Neural progenitor cell (in vitro differentiated cells): ENCODE data around the gene TBCA. TPM values are rescaled to one million over a fixed set of nuclear protein-coding genes. Genes with fewer than 3 reads are reported as not detected.

Experiments
- DNase-seq: peaks from one replicate; pipeline ENCODE4 v3.0.0-alpha.2; 2016; ENCODE audit warnings: low spot score
- H2AFZ ChIP-seq: fragments of 200-600 bp; sonication (generic); replicated peaks from 2 replicates; pipeline ENCODE4 v1.6.1; 2016; ENCODE audit warnings: antibody characterized with exemption
- H3F3A ChIP-seq: fragments of 200-600 bp; sonication (generic); 2 replicates; pipeline ENCODE4 v1.6.1; 2016; ENCODE audit warnings: antibody characterized with exemption, low read depth
- H3K27ac ChIP-seq: fragments of 200-600 bp; sonication (generic); 2 replicates; pipeline ENCODE4 v1.5.1; 2016; ENCODE audit warnings: mild to moderate bottlenecking
- H3K27me3 ChIP-seq: fragments of 200-600 bp; sonication (generic); 2 replicates; pipeline ENCODE4 v1.6.1; 2016; ENCODE audit warnings: mild to moderate bottlenecking, moderate library complexity
- H3K36me3 ChIP-seq: fragments of 200-600 bp; sonication (generic); 2 replicates; pipeline ENCODE4 v1.5.1; 2016
- H3K4me1 ChIP-seq: fragments of 200-600 bp; sonication (generic); 2 replicates; pipeline ENCODE4 v1.6.1; 2016; ENCODE audit warnings: mixed run types
- H3K4me2 ChIP-seq: fragments of 200-600 bp; sonication (generic); 2 replicates; pipeline ENCODE4 v1.6.1; 2016
- H3K4me3 ChIP-seq: fragments of 200-600 bp; sonication (generic); 2 replicates; pipeline ENCODE4 v1.5.1; 2016
- H3K79me2 ChIP-seq: fragments of 200-600 bp; sonication (generic); 2 replicates; pipeline ENCODE4 v1.6.1; 2016; ENCODE audit warnings: low read depth
- H3K9ac ChIP-seq: fragments of 200-600 bp; sonication (generic); 2 replicates; pipeline ENCODE4 v1.6.1; 2016
- H3K9me3 ChIP-seq: fragments of 200-600 bp; sonication (generic); 2 replicates; pipeline ENCODE4 v1.5.1; 2016; ENCODE audit warnings: low read depth
- H4K20me1 ChIP-seq: fragments of 200-600 bp; sonication (generic); 2 replicates; pipeline ENCODE4 v1.6.1; 2016; ENCODE audit warnings: low read depth
- H3K27ac Mint-ChIP-seq: 3 replicates; pipeline ENCODE4 v1.8.0; 2021; ENCODE audit warnings: mixed read lengths
- H3K27me3 Mint-ChIP-seq: 2 replicates; pipeline ENCODE4 v1.8.0; 2022; ENCODE audit warnings: low read depth, mild to moderate bottlenecking, inconsistent platforms, moderate library complexity, mixed read lengths; ENCODE audit not compliant: insufficient read depth
- H3K36me3 Mint-ChIP-seq: 3 replicates; pipeline ENCODE4 v1.8.0; 2021; ENCODE audit warnings: mixed read lengths
- H3K4me1 Mint-ChIP-seq: 3 replicates; pipeline ENCODE4 v1.8.0; 2021; ENCODE audit warnings: mixed read lengths
- H3K4me3 Mint-ChIP-seq: 3 replicates; pipeline ENCODE4 v1.8.0; 2021; ENCODE audit warnings: mild to moderate bottlenecking, moderate library complexity, mixed read lengths
- H3K9me3 Mint-ChIP-seq: 3 replicates; pipeline ENCODE4 v1.8.0; 2020; ENCODE audit warnings: mixed read lengths
- CTCF ChIP-seq: fragments of 200-600 bp; sonication (generic); IDR thresholded peaks from 2 replicates; pipeline ENCODE4 v1.5.1; 2017; ENCODE audit warnings: antibody characterized with exemption, mild to moderate bottlenecking
- EZH2 ChIP-seq: fragments of 200-600 bp; sonication (generic); IDR thresholded peaks from 2 replicates; pipeline ENCODE4 v1.6.1; 2017; ENCODE audit warnings: antibody characterized with exemption, mild to moderate bottlenecking, moderate library complexity
- EZH2phosphoT487 ChIP-seq: fragments of 200-600 bp; sonication (generic); IDR thresholded peaks from 2 replicates; pipeline ENCODE4 v1.6.1; 2017; ENCODE audit warnings: antibody characterized with exemption
- total RNA-seq: library from RNA; depleted of rRNA; stranded (reverse); fragments of >200 nt; gene quantifications from 2 replicates; pipeline ENCODE4 v1.2.3, GENCODE V29; 2015; ENCODE audit warnings: low replicate concordance

Gene TBCA
- total RNA-seq, 1 donor from 2014 or later, result 270 TPM

- Mint-ChIP-seq H3K4me1 (peaks cover 5% of the 10 kb centered on the region), H3K9me3 (peaks cover 9% of the 10 kb centered on the region), H3K27ac (no peak overlapping the region), H3K4me3 (no peak overlapping the region), H3K27me3 (no peaks in the 10 kb centered on the region), H3K36me3 (peaks cover 28% of the 10 kb centered on the region)
- Histone ChIP-seq H3K4me3 (no peak overlapping the region), H3K4me2 (no peak overlapping the region), H3K4me1 (no peaks in the 10 kb centered on the region), H3K36me3 (peaks cover 13% of the 10 kb centered on the region), H4K20me1 (no peaks in the 10 kb centered on the region), H3K9ac (no peak overlapping the region), H3F3A (no peaks in the 10 kb centered on the region), H3K27me3 (no peaks in the 10 kb centered on the region), H2AFZ (no peak overlapping the region), H3K9me3 (no peaks in the 10 kb centered on the region), H3K27ac (no peak overlapping the region), H3K79me2 (peaks cover 28% of the 10 kb centered on the region)
- no peak for DNase-seq
- TF ChIP-seq EZH2, result no peak
- TF ChIP-seq EZH2phosphoT487, result no peak
- no peak for TF ChIP-seq CTCF
Observed at GRCh38 chr5:77693913-77694312, 82.2 kb downstream of the TBCA start.

GRCh38 chr5:77683171-77683732 lies 92.9 kb downstream of the TBCA start:
- H3K27me3 Mint-ChIP-seq, result no peaks in the 10 kb centered on the region
- no peaks in the 10 kb centered on the region for H3K4me1 Mint-ChIP-seq
- no peaks in the 10 kb centered on the region for H3K9me3 Mint-ChIP-seq
- H3K4me2 ChIP-seq, result no peak overlapping the region
- H3K4me3 ChIP-seq, result no peak overlapping the region
- no peak overlapping the region for H3K27ac ChIP-seq
- no peaks in the 10 kb centered on the region for H3K27me3 ChIP-seq
- peaks cover 9% of the 10 kb centered on the region for H3F3A ChIP-seq
- TF ChIP-seq EZH2phosphoT487 (no peak), CTCF (no peak), EZH2 (no peak)
- H3K4me3 Mint-ChIP-seq, result no peak overlapping the region
- H3K36me3 ChIP-seq, result no peaks in the 10 kb centered on the region
- H3K9ac ChIP-seq, result no peak overlapping the region
- no peak overlapping the region for H2AFZ ChIP-seq
- H3K36me3 Mint-ChIP-seq, result peaks cover 9% of the 10 kb centered on the region
- H3K79me2 ChIP-seq, result no peaks in the 10 kb centered on the region
- DNase-seq, result no peak
- no peaks in the 10 kb centered on the region for H4K20me1 ChIP-seq
- H3K27ac Mint-ChIP-seq, result no peak overlapping the region
- H3K9me3 ChIP-seq, result no peaks in the 10 kb centered on the region
- peaks cover 8% of the 10 kb centered on the region for H3K4me1 ChIP-seq

- Mint-ChIP-seq H3K36me3 (no peaks in the 10 kb centered on the region), H3K9me3 (peaks cover 9% of the 10 kb centered on the region), H3K4me1 (peaks cover 2% of the 10 kb centered on the region), H3K4me3 (no peak overlapping the region), H3K27me3 (peaks cover 6% of the 10 kb centered on the region), H3K27ac (no peak overlapping the region)
- Histone ChIP-seq H4K20me1 (no peaks in the 10 kb centered on the region), H3K27me3 (peaks cover 10% of the 10 kb centered on the region), H2AFZ (no peak overlapping the region), H3K9me3 (no peaks in the 10 kb centered on the region), H3K4me1 (peaks cover 7% of the 10 kb centered on the region), H3F3A (no peaks in the 10 kb centered on the region), H3K79me2 (no peaks in the 10 kb centered on the region), H3K27ac (no peak overlapping the region), H3K9ac (no peak overlapping the region), H3K4me2 (no peak overlapping the region), H3K4me3 (no peak overlapping the region), H3K36me3 (no peaks in the 10 kb centered on the region)
- TF ChIP-seq CTCF, result no peak
- TF ChIP-seq EZH2, result no peak
- no peak for TF ChIP-seq EZH2phosphoT487
- DNase-seq, result no peak
Observed at GRCh38 chr5:77670526-77670925, 105.6 kb downstream of the TBCA start.
